ENCODE data around the gene RPL22.

The RPL22 gene

GRCh38 chr1:6145864-6146410 is 53.5 kb downstream of the RPL22 start:
- DNase-seq (ENCODE audit: low spot score) = no peak
- in situ Hi-C loops (cut with MboI; ENCODE audit: low pct_unique_long_range_greater_than_20kb, low sequenced_read_pairs, unreplicated experiment) = no loop called here
- TF ChIP-seq CTCF (IDR thresholded peaks at IDR 0.05; ENCODE audit: extremely low read depth, insufficient read depth, missing control alignments) = no peak

GRCh38 chr1:6145396-6145750 is 54.0 kb downstream of the RPL22 start:
- TF ChIP-seq CTCF (IDR thresholded peaks at IDR 0.05; ENCODE audit: extremely low read depth, insufficient read depth, missing control alignments) = no peak
- in situ Hi-C loops (cut with MboI; ENCODE audit: low pct_unique_long_range_greater_than_20kb, low sequenced_read_pairs, unreplicated experiment) = no loop called here
- DNase-seq (ENCODE audit: low spot score) = no peak

GRCh38 chr1:6144647-6145395 is 54.6 kb downstream of the RPL22 start:
- in situ Hi-C loops (cut with MboI; ENCODE audit: low pct_unique_long_range_greater_than_20kb, low sequenced_read_pairs, unreplicated experiment) = no loop called here
- DNase-seq (ENCODE audit: low spot score) = no peak
- TF ChIP-seq CTCF (IDR thresholded peaks at IDR 0.05; ENCODE audit: extremely low read depth, insufficient read depth, missing control alignments) = no peak

GRCh38 chr1:6144175-6144574 is 55.2 kb downstream of the RPL22 start:
- no peak for DNase-seq (ENCODE audit: low spot score)
- TF ChIP-seq CTCF (IDR thresholded peaks at IDR 0.05; ENCODE audit: extremely low read depth, insufficient read depth, missing control alignments) = no peak
- in situ Hi-C loops (cut with MboI; ENCODE audit: low pct_unique_long_range_greater_than_20kb, low sequenced_read_pairs, unreplicated experiment) = no loop called here

GRCh38 chr1:6143395-6143794 is 56.0 kb downstream of the RPL22 start:
- in situ Hi-C loops (cut with MboI; ENCODE audit: low pct_unique_long_range_greater_than_20kb, low sequenced_read_pairs, unreplicated experiment) = no loop called here
- TF ChIP-seq CTCF (IDR thresholded peaks at IDR 0.05; ENCODE audit: extremely low read depth, insufficient read depth, missing control alignments) = no peak

GRCh38 chr1:6142734-6143133 is 56.7 kb downstream of the RPL22 start:
- DNase-seq (ENCODE audit: low spot score) = no peak
- TF ChIP-seq CTCF (IDR thresholded peaks at IDR 0.05; ENCODE audit: extremely low read depth, insufficient read depth, missing control alignments) = no peak
- in situ Hi-C loops (cut with MboI; ENCODE audit: low pct_unique_long_range_greater_than_20kb, low sequenced_read_pairs, unreplicated experiment) = no loop called here

More at GRCh38 chr1:6143395-6143794, 56.0 kb downstream of the RPL22 start:
- no peak for DNase-seq (ENCODE audit: low spot score)

All from GM13977 (cell line).